ENCODE results near the gene LRP1. TPM values are rescaled to one million over a fixed set of nuclear protein-coding genes. Genes with fewer than 3 reads are reported as not detected.

Gene LRP1
- total and polyA plus RNA-seq, 2 of the 13 experiments (the other 11 are each of a cell fraction or from before 2014, with no cell fraction given): 14.7 to 30.8 TPM

DNA sequence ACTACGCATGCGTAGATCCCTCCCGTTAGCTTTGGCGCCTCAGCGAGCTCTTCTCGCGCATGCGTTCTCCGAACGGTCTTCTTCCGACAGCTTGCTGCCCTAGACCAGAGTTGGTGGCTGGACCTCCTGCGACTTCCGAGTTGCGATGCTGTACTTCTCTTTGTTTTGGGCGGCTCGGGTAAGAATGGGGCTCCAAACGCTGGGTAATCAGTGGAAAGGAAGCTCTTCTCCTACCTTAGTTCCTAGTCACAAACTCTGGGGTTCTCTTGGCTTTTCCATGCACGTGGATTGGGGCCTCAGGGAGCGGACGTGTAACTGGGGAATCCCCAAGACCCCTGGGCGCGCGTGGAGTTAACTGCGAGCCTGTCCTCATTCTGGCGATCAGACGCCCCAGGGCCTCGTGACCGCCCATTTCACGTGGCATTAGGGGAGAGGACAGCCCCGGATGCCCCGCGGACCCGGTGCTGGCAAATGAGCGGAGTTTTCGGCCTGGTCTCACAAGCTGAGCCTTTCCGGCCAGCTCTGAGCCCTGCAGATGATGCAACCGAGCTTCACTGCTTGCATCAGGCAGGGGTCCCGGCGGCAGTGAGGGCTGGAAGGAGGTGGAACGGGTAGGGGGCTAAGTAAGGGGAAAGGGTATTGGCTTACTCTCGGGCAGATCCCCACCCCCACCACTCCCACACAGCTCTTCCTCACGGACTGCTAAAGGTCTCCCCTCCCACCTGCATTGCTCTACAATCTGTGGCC is 101.5 kb downstream of the LRP1 start, which contains the start of gene SHMT2 (continued):
- TF ChIP-seq, protein P1, sequence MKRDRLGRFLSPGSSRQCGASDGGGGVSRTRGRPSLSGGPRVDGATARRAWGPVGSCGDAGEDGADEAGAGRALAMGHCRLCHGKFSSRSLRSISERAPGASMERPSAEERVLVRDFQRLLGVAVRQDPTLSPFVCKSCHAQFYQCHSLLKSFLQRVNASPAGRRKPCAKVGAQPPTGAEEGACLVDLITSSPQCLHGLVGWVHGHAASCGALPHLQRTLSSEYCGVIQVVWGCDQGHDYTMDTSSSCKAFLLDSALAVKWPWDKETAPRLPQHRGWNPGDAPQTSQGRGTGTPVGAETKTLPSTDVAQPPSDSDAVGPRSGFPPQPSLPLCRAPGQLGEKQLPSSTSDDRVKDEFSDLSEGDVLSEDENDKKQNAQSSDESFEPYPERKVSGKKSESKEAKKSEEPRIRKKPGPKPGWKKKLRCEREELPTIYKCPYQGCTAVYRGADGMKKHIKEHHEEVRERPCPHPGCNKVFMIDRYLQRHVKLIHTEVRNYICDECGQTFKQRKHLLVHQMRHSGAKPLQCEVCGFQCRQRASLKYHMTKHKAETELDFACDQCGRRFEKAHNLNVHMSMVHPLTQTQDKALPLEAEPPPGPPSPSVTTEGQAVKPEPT (CRISPR knock-in tag; IDR thresholded peaks at IDR 0.05; ENCODE audit: low read depth): no peak; the same call in 1 of the 2 replicates
- no peak for TF ChIP-seq FLYWCH1 (CRISPR knock-in tag; IDR thresholded peaks at IDR 0.05)
- TF ChIP-seq, protein P2, sequence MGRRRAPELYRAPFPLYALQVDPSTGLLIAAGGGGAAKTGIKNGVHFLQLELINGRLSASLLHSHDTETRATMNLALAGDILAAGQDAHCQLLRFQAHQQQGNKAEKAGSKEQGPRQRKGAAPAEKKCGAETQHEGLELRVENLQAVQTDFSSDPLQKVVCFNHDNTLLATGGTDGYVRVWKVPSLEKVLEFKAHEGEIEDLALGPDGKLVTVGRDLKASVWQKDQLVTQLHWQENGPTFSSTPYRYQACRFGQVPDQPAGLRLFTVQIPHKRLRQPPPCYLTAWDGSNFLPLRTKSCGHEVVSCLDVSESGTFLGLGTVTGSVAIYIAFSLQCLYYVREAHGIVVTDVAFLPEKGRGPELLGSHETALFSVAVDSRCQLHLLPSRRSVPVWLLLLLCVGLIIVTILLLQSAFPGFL (CRISPR knock-in tag; IDR thresholded peaks at IDR 0.05): 0 out of 2 replicates have a peak, but pooled peaks have one; percentile 27
- no peak for TF ChIP-seq ARHGAP35 (CRISPR knock-in tag; IDR thresholded peaks at IDR 0.05; ENCODE audit: borderline replicate concordance)
- TF ChIP-seq ZNF589 (CRISPR knock-in tag; conservative IDR thresholded peaks at IDR 0.05): 0 out of 2 replicates have a peak, but pooled peaks have one; percentile 69
- TF ChIP-seq, protein P3, sequence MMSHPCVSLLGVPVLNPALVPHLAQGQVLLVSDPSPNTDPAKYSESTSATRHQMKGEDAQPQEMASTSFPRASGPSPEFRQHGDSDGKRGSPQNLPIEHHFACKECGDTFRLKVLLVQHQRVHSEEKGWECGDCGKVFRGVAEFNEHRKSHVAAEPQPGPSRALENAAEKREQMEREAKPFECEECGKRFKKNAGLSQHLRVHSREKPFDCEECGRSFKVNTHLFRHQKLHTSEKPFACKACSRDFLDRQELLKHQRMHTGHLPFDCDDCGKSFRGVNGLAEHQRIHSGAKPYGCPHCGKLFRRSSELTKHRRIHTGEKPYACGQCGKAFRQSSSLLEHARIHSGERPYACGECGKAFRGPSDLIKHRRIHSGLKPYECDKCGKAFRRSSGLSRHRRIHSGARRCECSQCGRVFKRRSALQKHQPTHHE (CRISPR knock-in tag; IDR thresholded peaks at IDR 0.05; ENCODE audit: borderline replicate concordance): no peak
- TF ChIP-seq BRD4 (CRISPR knock-in tag; IDR thresholded peaks at IDR 0.05): no peak
- no peak for TF ChIP-seq ZFP62 (CRISPR knock-in tag; IDR thresholded peaks at IDR 0.05)
- no peak for TF ChIP-seq SNAPC2 (CRISPR knock-in tag; IDR thresholded peaks at IDR 0.05)
- no peak for TF ChIP-seq NFIC (IDR thresholded peaks at IDR 0.05; ENCODE audit: low read length)
- TF ChIP-seq, protein P4, sequence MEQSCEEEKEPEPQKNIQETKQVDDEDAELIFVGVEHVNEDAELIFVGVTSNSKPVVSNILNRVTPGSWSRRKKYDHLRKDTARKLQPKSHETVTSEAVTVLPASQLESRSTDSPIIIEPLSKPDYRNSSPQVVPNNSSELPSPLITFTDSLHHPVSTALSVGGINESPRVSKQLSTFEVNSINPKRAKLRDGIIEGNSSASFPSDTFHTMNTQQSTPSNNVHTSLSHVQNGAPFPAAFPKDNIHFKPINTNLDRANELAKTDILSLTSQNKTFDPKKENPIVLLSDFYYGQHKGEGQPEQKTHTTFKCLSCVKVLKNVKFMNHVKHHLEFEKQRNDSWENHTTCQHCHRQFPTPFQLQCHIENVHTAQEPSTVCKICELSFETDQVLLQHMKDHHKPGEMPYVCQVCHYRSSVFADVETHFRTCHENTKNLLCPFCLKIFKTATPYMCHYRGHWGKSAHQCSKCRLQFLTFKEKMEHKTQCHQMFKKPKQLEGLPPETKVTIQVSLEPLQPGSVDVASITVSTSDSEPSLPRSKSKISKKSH (CRISPR knock-in tag; IDR thresholded peaks at IDR 0.05; ENCODE audit: borderline replicate concordance): peak; percentile 12; the same call in 1 of the 2 replicates
- TF ChIP-seq, protein P5, sequence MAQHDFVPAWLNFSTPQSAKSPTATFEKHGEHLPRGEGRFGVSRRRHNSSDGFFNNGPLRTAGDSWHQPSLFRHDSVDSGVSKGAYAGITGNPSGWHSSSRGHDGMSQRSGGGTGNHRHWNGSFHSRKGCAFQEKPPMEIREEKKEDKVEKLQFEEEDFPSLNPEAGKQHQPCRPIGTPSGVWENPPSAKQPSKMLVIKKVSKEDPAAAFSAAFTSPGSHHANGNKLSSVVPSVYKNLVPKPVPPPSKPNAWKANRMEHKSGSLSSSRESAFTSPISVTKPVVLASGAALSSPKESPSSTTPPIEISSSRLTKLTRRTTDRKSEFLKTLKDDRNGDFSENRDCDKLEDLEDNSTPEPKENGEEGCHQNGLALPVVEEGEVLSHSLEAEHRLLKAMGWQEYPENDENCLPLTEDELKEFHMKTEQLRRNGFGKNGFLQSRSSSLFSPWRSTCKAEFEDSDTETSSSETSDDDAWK (CRISPR knock-in tag; IDR thresholded peaks at IDR 0.05): no peak
- TF ChIP-seq HHEX (CRISPR knock-in tag; IDR thresholded peaks at IDR 0.05): no peak
- TF ChIP-seq, protein P6, sequence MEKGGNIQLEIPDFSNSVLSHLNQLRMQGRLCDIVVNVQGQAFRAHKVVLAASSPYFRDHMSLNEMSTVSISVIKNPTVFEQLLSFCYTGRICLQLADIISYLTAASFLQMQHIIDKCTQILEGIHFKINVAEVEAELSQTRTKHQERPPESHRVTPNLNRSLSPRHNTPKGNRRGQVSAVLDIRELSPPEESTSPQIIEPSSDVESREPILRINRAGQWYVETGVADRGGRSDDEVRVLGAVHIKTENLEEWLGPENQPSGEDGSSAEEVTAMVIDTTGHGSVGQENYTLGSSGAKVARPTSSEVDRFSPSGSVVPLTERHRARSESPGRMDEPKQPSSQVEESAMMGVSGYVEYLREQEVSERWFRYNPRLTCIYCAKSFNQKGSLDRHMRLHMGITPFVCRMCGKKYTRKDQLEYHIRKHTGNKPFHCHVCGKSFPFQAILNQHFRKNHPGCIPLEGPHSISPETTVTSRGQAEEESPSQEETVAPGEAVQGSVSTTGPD (CRISPR knock-in tag; IDR thresholded peaks at IDR 0.05): no peak
- TF ChIP-seq CAMTA2 (CRISPR knock-in tag; IDR thresholded peaks at IDR 0.05; ENCODE audit: borderline replicate concordance): no peak
- no peak for TF ChIP-seq MAFF (IDR thresholded peaks at IDR 0.05; ENCODE audit: low read depth, low read length)
- TF ChIP-seq NFATC3 (CRISPR knock-in tag; IDR thresholded peaks at IDR 0.05): no peak
- TF ChIP-seq TAF1 (CRISPR knock-in tag; IDR thresholded peaks at IDR 0.05): peak; percentile 75
- TF ChIP-seq SKI (IDR thresholded peaks at IDR 0.05; ENCODE audit: partially characterized antibody): no peak
- no peak for TF ChIP-seq ERF (CRISPR knock-in tag; IDR thresholded peaks at IDR 0.05)
- TF ChIP-seq ZNF251 (CRISPR knock-in tag; IDR thresholded peaks at IDR 0.05): 0 out of 2 replicates have a peak, but pooled peaks have one; percentile 31

Data from HepG2 (cell line).